ENCODE data around the gene FOXP1. TPM values are rescaled to one million over a fixed set of nuclear protein-coding genes. Genes with fewer than 3 reads are reported as not detected.

The FOXP1 gene
- total RNA-seq, 1 donor, result 195 TPM

GRCh38 chr3:71258116-71258515 is 325.4 kb downstream of the FOXP1 start:
- Histone ChIP-seq H3K4me2 (ENCODE audit: insufficient read depth, low read length) (peak overlapping the region; percentile 2), H3K79me2 (ENCODE audit: insufficient read depth, low read length) (peaks cover 28% of the 10 kb centered on the region), H3K27me3 (ENCODE audit: insufficient read depth, low read length) (no peaks in the 10 kb centered on the region), H3K4me3 (ENCODE audit: insufficient read depth, low read length) (no peak overlapping the region), H4K20me1 (ENCODE audit: insufficient read depth, low read length) (no peaks in the 10 kb centered on the region), H3K27ac (ENCODE audit: low read depth, low read length) (peak overlapping the region; percentile 65), H3K36me3 (ENCODE audit: insufficient read depth, low read length) (no peaks in the 10 kb centered on the region), H2AFZ (ENCODE audit: low read length) (no peak overlapping the region), H3K9me3 (ENCODE audit: low read depth, low read length) (no peaks in the 10 kb centered on the region), H3K4me1 (ENCODE audit: insufficient read depth, low read length) (peaks cover 32% of the 10 kb centered on the region)
- TF ChIP-seq CTCF (IDR thresholded peaks at IDR 0.05; ENCODE audit: extremely low read depth, low read depth, low read length), result no peak
- peak; percentile 83 for DNase-seq (ENCODE audit: insufficient read length, low spot score, missing footprints)

DNA sequence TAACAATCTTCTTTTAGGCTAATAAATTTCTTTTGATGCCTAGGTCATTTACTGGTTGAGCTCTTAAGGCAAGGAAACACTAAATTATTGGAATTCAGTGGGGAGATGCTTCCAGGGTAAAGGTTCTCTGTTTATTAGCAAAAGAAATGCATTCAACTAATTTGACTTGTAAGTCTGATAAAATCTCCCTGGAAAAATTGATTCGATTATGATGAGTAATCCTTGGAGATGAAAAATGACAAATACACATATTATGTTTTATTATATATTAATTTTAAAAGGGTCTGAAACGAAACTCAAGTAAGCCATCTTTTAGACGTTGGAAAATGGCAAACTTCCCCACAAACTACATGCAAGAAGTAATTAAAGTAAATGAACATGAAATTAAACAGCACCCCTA is 328.0 kb downstream of the FOXP1 start:
- Histone ChIP-seq H3K27ac (ENCODE audit: low read depth, low read length) (peak overlapping the region; percentile 92), H3K79me2 (ENCODE audit: insufficient read depth, low read length) (peaks cover 23% of the 10 kb centered on the region), H3K27me3 (ENCODE audit: insufficient read depth, low read length) (no peaks in the 10 kb centered on the region), H3K36me3 (ENCODE audit: insufficient read depth, low read length) (no peaks in the 10 kb centered on the region), H3K4me2 (ENCODE audit: insufficient read depth, low read length) (no peak overlapping the region), H3K4me1 (ENCODE audit: insufficient read depth, low read length) (peaks cover 53% of the 10 kb centered on the region), H2AFZ (ENCODE audit: low read length) (no peak overlapping the region), H3K4me3 (ENCODE audit: insufficient read depth, low read length) (no peak overlapping the region), H3K9me3 (ENCODE audit: low read depth, low read length) (no peaks in the 10 kb centered on the region), H4K20me1 (ENCODE audit: insufficient read depth, low read length) (no peaks in the 10 kb centered on the region)
- DNase-seq (ENCODE audit: insufficient read length, low spot score, missing footprints), result no peak
- TF ChIP-seq CTCF (IDR thresholded peaks at IDR 0.05; ENCODE audit: extremely low read depth, low read depth, low read length), result no peak

GRCh38 chr3:71254281-71255057 is 329.1 kb downstream of the FOXP1 start:
- no peaks in the 10 kb centered on the region for H3K27me3 ChIP-seq (ENCODE audit: insufficient read depth, low read length)
- no peak for DNase-seq (ENCODE audit: insufficient read length, low spot score, missing footprints)
- no peaks in the 10 kb centered on the region for H3K36me3 ChIP-seq (ENCODE audit: insufficient read depth, low read length)
- H2AFZ ChIP-seq (ENCODE audit: low read length), result no peak overlapping the region
- H3K4me3 ChIP-seq (ENCODE audit: insufficient read depth, low read length), result no peak overlapping the region
- peak overlapping the region; percentile 28 for H3K4me2 ChIP-seq (ENCODE audit: insufficient read depth, low read length)
- peaks cover 28% of the 10 kb centered on the region for H3K79me2 ChIP-seq (ENCODE audit: insufficient read depth, low read length)
- no peaks in the 10 kb centered on the region for H3K9me3 ChIP-seq (ENCODE audit: low read depth, low read length)
- TF ChIP-seq CTCF (IDR thresholded peaks at IDR 0.05; ENCODE audit: extremely low read depth, low read depth, low read length), result no peak
- H3K4me1 ChIP-seq (ENCODE audit: insufficient read depth, low read length), result peaks cover 58% of the 10 kb centered on the region
- peak overlapping the region; percentile 92 for H3K27ac ChIP-seq (ENCODE audit: low read depth, low read length)
- no peaks in the 10 kb centered on the region for H4K20me1 ChIP-seq (ENCODE audit: insufficient read depth, low read length)

DNA sequence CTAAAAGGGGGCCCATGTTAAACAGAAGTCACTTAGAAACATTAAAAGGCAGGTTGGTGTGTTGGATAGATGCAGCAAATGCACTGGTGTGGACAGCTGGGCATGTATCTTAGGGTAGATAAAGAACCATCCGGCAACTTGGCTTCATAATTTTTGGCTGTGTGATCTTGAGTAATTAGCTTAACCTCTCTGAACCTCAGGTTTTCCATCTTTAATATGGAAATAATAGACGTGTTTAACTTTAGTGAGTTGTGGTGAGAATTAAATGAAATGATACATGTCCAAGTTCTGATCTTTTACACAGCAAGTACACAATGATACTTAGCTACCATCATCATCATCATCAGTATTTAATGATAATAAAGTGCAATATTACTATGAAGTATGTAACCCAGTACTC is 330.4 kb downstream of the FOXP1 start:
- H3K79me2 ChIP-seq (ENCODE audit: insufficient read depth, low read length), result peaks cover 25% of the 10 kb centered on the region
- H4K20me1 ChIP-seq (ENCODE audit: insufficient read depth, low read length), result no peaks in the 10 kb centered on the region
- H3K4me2 ChIP-seq (ENCODE audit: insufficient read depth, low read length), result no peak overlapping the region
- H3K9me3 ChIP-seq (ENCODE audit: low read depth, low read length), result no peaks in the 10 kb centered on the region
- no peak overlapping the region for H3K4me3 ChIP-seq (ENCODE audit: insufficient read depth, low read length)
- H2AFZ ChIP-seq (ENCODE audit: low read length), result no peak overlapping the region
- no peaks in the 10 kb centered on the region for H3K27me3 ChIP-seq (ENCODE audit: insufficient read depth, low read length)
- H3K4me1 ChIP-seq (ENCODE audit: insufficient read depth, low read length), result peaks cover 60% of the 10 kb centered on the region
- H3K36me3 ChIP-seq (ENCODE audit: insufficient read depth, low read length), result no peaks in the 10 kb centered on the region
- H3K27ac ChIP-seq (ENCODE audit: low read depth, low read length), result peak overlapping the region; percentile 92
- DNase-seq (ENCODE audit: insufficient read length, low spot score, missing footprints), result no peak
- TF ChIP-seq CTCF (IDR thresholded peaks at IDR 0.05; ENCODE audit: extremely low read depth, low read depth, low read length), result no peak
